VCaP (cell line): ENCODE data around the gene DNAH12.

Source experiments
- H3K27ac ChIP-seq: fragments of 450-650 bp; 2 replicates; pipeline ENCODE4 v1.5.1; 2017
- CTCF ChIP-seq: fragments of 450-650 bp; conservative IDR thresholded peaks from 2 replicates; pipeline ENCODE4 v1.5.1; 2017; ENCODE audit warnings: mild to moderate bottlenecking, moderate library complexity

DNAH12 gene, protein sequence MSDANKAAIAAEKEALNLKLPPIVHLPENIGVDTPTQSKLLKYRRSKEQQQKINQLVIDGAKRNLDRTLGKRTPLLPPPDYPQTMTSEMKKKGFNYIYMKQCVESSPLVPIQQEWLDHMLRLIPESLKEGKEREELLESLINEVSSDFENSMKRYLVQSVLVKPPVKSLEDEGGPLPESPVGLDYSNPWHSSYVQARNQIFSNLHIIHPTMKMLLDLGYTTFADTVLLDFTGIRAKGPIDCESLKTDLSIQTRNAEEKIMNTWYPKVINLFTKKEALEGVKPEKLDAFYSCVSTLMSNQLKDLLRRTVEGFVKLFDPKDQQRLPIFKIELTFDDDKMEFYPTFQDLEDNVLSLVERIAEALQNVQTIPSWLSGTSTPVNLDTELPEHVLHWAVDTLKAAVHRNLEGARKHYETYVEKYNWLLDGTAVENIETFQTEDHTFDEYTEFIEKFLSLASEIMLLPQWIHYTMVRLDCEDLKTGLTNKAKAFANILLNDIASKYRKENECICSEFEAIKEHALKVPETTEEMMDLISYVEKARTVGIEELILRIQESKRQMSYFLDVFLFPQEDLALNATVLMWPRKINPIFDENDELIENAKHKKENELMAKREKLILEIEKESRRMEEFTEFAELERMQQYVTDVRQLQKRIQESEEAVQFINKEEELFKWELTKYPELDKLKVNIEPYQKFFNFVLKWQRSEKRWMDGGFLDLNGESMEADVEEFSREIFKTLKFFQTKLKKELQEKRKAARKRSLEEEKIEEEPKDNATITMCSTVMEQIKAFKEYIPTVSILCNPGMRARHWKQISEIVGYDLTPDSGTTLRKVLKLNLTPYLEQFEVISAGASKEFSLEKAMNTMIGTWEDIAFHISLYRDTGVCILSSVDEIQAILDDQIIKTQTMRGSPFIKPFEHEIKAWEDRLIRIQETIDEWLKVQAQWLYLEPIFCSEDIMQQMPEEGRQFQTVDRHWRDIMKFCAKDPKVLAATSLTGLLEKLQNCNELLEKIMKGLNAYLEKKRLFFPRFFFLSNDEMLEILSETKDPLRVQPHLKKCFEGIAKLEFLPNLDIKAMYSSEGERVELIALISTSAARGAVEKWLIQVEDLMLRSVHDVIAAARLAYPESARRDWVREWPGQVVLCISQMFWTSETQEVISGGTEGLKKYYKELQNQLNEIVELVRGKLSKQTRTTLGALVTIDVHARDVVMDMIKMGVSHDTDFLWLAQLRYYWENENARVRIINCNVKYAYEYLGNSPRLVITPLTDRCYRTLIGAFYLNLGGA (N-terminal part only)

GRCh38 chr3:57544181-57545125 is at the start of gene DNAH12:
Gene DNAH12 (minus strand): TSS chr3:57544344. CDS start chr3:57542870, 1,474 bp downstream.
- TF ChIP-seq CTCF, result no peak
- peak within 1 kb of the TSS; percentile 55 for H3K27ac ChIP-seq

GRCh38 chr3:57592306-57592705 is 48.2 kb upstream of the DNAH12 start:
- TF ChIP-seq CTCF, result no peak
- no peak overlapping the region for H3K27ac ChIP-seq

DNA sequence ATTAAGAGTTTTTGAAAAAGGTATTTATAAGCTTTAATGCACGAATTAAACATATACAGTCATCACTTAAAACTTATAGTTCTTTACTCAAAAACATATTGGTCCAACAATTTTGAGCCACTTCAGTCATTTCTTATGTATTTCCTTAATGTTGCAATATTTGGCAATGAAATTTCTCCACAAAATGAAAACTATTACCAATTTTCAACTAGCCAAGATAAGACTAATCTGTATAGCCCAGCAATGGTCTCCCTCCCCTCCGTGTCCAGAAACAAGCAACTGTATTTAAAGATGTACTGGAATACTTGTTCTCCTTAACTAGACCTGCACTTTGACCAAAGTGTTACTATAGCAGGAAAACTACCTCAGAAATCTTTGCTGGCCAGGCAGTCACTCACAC is 43.8 kb upstream of the DNAH12 start:
- H3K27ac ChIP-seq, result peak overlapping the region; percentile 80; the same call in 1 of the 2 replicates
- TF ChIP-seq CTCF, result no peak

- TF ChIP-seq CTCF, result no peak
- H3K27ac ChIP-seq, result peak overlapping the region; percentile 80
Observed at GRCh38 chr3:57586778-57587177, 42.6 kb upstream of the DNAH12 start.

DNA sequence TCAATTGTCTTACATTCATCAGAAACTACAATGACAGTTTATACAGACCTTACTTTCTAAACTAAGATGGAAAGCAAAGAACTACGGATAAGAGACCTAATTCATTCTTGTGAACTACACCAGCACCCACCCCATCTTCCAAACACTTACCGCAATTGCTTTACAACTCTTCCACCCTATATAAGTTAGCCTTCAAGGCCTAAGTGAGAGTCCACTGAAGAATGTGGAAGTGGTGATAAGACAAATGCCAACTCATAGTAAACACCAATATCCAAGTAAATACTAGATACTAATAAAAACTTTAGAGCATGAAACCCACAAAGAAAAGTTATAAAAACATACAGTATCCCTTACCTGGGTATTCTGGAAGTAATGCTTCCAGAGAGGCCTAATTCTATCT is 39.4 kb upstream of the DNAH12 start:
- no peak for TF ChIP-seq CTCF
- peak overlapping the region; percentile 80 for H3K27ac ChIP-seq

DNA sequence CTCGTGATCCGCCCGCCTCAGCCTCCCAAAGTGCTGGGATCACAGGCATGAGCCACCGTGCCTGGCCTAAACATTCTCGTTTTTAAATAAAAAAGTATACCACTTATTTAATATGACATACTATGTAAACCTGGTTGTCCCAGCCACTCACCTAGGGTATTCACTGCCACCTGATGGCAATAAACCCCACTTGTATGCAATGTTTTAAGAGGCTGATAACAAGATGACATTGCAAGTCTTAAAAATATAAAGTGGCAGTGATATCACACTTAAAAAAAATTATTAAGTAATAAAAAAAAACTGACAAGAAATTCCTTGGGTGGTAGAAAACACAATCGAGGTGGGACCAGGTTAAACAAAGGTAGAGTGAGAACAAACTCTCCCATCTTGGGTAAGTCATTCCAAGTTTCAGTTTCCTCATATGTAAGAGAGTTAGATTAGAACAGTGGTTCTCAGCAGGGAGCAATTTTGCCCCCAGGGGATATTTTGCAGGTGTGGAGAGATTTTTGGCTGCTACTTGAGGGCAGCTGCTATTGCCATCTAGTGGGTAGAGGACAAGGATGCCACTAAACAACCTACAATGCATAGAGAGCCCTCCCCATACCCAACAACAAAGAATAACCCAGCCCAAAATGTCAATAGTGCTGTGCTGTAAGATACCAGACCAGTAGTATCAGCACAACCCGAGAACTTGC is 38.5 kb upstream of the DNAH12 start:
- peak overlapping the region; percentile 80 for H3K27ac ChIP-seq
- peak; percentile 76 for TF ChIP-seq CTCF
